Peyer's patch (tissue), 4 donors: Measurements from ENCODE around the gene PIN1. TPM values are rescaled to one million over a fixed set of nuclear protein-coding genes. Genes with fewer than 3 reads are reported as not detected.
"Not testable (repeated sequence)": the region's sequence is repeated elsewhere in the genome, so short reads cannot be mapped to it uniquely, and the experiment has no call there.

ENCODE experiments used
- DNase-seq, 3 donors: peaks; one replicate each; pipeline ENCODE4 v3.0.0-alpha.2; 2017 to 2019
- H3K27ac ChIP-seq, 4 donors: fragments of 200-600 bp; sonication (generic); one replicate each; pipeline ENCODE4 v1.5.1; 2016 to 2019
- H3K27me3 ChIP-seq, 2 donors: fragments of 200-600 bp; sonication (generic); one replicate each; pipeline ENCODE4 v1.5.1; 2019
- H3K36me3 ChIP-seq, 3 donors: fragments of 200-600 bp; sonication (generic); one replicate each; pipeline ENCODE4 v1.5.1; 2016 to 2019
- H3K4me1 ChIP-seq, 4 donors: fragments of 200-600 bp; sonication (generic); one replicate each; pipeline ENCODE4 v1.5.1; 2016 to 2019
- H3K4me3 ChIP-seq, 4 donors: fragments of 200-600 bp; sonication (generic); 1 replicate in 3 of 4; 2 replicates in 1 of 4; pipeline ENCODE4 v1.5.1; 2016 to 2019; ENCODE audit warnings: mild to moderate bottlenecking in 1 of 4
- H3K9me3 ChIP-seq, 4 donors: fragments of 200-600 bp; sonication (generic); one replicate each; pipeline ENCODE4 v1.5.1; 2016 to 2019; ENCODE audit warnings: mild to moderate bottlenecking in 1 of 4
- POLR2A ChIP-seq, 2 donors: fragments of 450-650 bp; IDR thresholded peaks; one replicate each; pipeline ENCODE4 v1.5.1; 2017; ENCODE audit warnings: antibody characterized with exemption in 2 of 2, mild to moderate bottlenecking in 2 of 2, moderate library complexity in 2 of 2
- total RNA-seq, 4 donors: library from RNA; depleted of rRNA; stranded (reverse); fragments of >200 nt; gene quantifications; one replicate each; pipeline ENCODE4 v1.1.0, GENCODE V29; 2016
- TF ChIP-seq, protein P1 (sequence below), 6 experiments: fragments of 450-650 bp in 4 of 6; fragments of 200-600 bp in 2 of 6; sonication (generic) in 1 of 6; IDR thresholded peaks; one replicate each; pipeline ENCODE4 v1.5.1; 2017 to 2019; ENCODE audit warnings: antibody characterized with exemption in 6 of 6, mild to moderate bottlenecking in 3 of 6, moderate library complexity in 1 of 6

Gene PIN1
- total RNA-seq, 4 donors from 2014 or later, result 35.7 to 89.1 (median 61.1) TPM

DNA sequence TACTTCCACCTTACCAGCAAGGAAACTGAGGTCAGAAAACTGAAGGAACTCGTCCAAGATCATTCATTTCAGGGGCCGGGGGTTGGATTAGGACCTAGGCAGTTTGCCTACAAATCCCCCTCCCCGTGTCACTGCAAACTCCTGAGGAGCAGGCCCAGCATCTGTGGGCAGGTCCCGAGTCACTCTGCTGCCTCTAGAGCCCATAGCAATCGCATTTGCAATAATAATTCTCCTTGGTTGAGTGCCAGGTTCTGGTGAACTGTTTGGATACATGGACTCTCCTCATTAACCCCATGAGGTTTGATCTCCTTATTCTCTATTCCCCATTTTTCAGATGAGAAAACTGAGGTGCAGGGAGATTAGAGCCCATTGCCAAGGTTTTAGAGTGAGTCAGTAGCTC lies 903 bp downstream of the PIN1 start:
- no peak for TF ChIP-seq POLR2A (IDR thresholded peaks at IDR 0.05)
- TF ChIP-seq, protein P1, sequence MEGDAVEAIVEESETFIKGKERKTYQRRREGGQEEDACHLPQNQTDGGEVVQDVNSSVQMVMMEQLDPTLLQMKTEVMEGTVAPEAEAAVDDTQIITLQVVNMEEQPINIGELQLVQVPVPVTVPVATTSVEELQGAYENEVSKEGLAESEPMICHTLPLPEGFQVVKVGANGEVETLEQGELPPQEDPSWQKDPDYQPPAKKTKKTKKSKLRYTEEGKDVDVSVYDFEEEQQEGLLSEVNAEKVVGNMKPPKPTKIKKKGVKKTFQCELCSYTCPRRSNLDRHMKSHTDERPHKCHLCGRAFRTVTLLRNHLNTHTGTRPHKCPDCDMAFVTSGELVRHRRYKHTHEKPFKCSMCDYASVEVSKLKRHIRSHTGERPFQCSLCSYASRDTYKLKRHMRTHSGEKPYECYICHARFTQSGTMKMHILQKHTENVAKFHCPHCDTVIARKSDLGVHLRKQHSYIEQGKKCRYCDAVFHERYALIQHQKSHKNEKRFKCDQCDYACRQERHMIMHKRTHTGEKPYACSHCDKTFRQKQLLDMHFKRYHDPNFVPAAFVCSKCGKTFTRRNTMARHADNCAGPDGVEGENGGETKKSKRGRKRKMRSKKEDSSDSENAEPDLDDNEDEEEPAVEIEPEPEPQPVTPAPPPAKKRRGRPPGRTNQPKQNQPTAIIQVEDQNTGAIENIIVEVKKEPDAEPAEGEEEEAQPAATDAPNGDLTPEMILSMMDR (IDR thresholded peaks at IDR 0.05), result no peak
- no peak overlapping the region for H3K27ac ChIP-seq
- no peaks in the 10 kb centered on the region for H3K27me3 ChIP-seq
- peaks cover 0 to 17% (median 7%) of the 10 kb centered on the region in 4 donors for H3K4me1 ChIP-seq
- H3K36me3 ChIP-seq, result peaks cover 0 to 29% (median 0%) of the 10 kb centered on the region in 3 donors
- H3K9me3 ChIP-seq, result no peaks in the 10 kb centered on the region
- H3K4me3 ChIP-seq, result peak overlapping the region; percentile 90 to 100 (median 94)
- no peak for DNase-seq

DNA sequence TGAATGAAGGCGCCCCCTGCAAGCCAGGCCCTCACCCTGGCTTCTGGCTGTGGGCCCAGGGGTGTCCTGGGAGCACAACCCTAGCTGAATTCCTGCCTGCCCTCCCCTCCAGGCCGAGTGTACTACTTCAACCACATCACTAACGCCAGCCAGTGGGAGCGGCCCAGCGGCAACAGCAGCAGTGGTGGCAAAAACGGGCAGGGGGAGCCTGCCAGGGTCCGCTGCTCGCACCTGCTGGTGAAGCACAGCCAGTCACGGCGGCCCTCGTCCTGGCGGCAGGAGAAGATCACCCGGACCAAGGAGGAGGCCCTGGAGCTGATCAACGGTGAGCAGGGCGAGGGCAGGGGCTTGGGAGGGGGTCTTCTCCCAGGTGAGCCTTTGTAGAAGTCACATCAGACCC lies 3.2 kb downstream of the PIN1 start:
- Histone ChIP-seq H3K9me3 (no peaks in the 10 kb centered on the region), H3K4me1 (peaks cover 0 to 17% (median 7%) of the 10 kb centered on the region in 4 donors), H3K27ac (no peak overlapping the region), H3K36me3 (peaks cover 0 to 52% (median 0%) of the 10 kb centered on the region in 3 donors), H3K27me3 (no peaks in the 10 kb centered on the region), H3K4me3 (no peak overlapping the region)
- no peak for DNase-seq
- TF ChIP-seq, protein P1 (IDR thresholded peaks at IDR 0.05), result no peak
- no peak for TF ChIP-seq POLR2A (IDR thresholded peaks at IDR 0.05)

DNA sequence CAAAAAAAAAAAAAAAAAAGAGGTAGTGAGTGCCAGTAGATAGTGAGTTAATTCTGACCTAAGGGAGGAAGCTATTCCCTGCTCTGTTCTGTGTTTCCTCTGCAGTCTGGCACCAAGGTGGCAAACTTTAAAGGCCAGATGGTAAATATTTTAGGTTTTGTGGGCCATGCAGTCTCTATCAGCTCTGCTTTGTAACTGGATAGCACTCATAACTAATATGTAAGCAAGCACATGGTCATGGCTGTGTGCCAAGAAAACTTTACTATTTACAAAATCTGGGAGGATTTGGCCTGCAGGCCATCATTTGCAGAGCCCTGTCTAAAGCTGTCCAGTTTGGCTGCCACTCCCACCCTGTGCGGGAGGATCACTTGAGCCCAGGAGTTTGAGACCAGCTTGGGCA lies 4.3 kb downstream of the PIN1 start:
- Histone ChIP-seq H3K27ac (no peak overlapping the region), H3K36me3 (peaks cover 0 to 62% (median 0%) of the 10 kb centered on the region in 3 donors), H3K9me3 (no peaks in the 10 kb centered on the region), H3K27me3 (no peaks in the 10 kb centered on the region), H3K4me1 (peaks cover 0 to 17% (median 7%) of the 10 kb centered on the region in 4 donors), H3K4me3 (no peak overlapping the region)
- no peak for DNase-seq
- TF ChIP-seq POLR2A (IDR thresholded peaks at IDR 0.05), result no peak
- TF ChIP-seq, protein P1 (IDR thresholded peaks at IDR 0.05), result no peak

DNA sequence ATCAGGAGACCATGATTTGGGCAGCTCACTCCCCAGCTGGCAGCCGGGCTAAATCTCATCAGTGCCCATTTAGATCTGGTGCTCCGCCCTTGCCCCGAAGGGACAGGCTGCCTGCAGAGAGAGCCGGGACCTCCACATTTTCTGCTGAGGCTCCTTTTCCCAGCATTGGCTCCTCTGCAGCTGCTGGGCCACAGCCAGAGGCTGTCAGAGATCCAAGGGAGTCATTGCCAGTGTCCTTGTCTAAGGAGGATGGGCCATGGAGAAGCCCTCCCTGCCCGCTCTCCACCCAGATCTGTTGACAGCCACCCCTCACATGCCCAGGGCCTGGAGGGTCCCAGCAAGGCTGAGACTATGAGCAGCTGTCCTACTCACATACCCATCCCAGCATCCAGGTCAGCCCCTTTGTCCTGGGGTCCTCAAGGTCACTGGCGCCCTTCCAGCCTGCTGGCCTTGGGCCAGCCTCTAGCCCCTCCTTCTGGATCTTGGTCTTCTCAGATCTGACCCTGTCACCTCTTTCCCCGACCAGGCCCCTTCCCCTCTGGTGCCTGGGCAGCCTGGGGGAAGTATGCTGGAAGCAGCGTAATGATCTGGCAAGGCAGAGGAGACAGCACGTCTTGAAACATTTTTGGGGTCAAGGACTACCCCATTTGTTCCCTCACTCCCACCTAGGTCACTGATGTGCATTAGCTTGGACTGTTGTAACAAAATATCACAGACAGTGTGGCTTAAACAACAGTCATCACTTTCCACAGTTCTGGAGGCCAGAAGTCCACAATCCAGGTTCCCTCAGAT lies 7.9 kb downstream of the PIN1 start:
- TF ChIP-seq, protein P1 (IDR thresholded peaks at IDR 0.05), result no peak
- no peak for TF ChIP-seq POLR2A (IDR thresholded peaks at IDR 0.05)
- H3K36me3 ChIP-seq, result peaks cover 0 to 85% (median 0%) of the 10 kb centered on the region in 3 donors
- no peak for DNase-seq
- no peak overlapping the region for H3K4me3 ChIP-seq
- no peak overlapping the region for H3K27ac ChIP-seq
- no peaks in the 10 kb centered on the region for H3K27me3 ChIP-seq
- H3K4me1 ChIP-seq, result no peaks in the 10 kb centered on the region
- no peaks in the 10 kb centered on the region for H3K9me3 ChIP-seq

DNA sequence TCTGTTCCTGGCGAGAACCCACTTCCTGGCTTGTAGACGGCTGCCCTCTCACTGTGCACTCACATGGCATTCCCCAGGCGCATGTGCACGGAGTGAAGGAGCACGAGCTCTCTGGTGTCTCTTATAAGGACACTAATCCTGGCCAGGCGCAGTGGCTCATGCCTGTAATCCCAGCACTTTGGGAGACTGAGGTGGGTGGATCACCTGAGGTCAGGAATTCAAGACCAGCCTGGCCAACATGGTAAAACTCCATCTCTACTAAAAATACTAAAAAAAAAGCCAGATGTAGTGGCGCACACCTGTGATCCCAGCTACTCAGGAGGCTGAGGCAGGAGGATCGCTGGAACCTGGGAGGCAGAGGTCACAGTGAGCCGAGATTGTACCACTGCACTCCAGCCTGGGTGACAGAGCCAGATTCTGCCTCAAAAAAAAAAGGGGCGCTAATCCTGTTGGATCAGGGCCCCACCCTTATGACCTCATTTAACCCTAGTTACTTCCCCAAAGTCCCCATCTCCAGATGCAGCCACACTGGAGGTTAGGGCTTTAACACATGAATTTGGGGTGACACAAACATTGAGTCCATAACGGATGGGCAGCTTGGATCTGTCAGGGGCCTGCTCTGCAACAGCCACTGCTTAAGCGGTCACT lies 8.6 kb downstream of the PIN1 start:
- not testable (repeated sequence) for H3K27ac ChIP-seq, H3K4me1 ChIP-seq, H3K27me3 ChIP-seq, H3K4me3 ChIP-seq, DNase-seq, H3K9me3 ChIP-seq
- peaks cover 0 to 85% (median 0%) of the 10 kb centered on the region in 3 donors for H3K36me3 ChIP-seq

DNA sequence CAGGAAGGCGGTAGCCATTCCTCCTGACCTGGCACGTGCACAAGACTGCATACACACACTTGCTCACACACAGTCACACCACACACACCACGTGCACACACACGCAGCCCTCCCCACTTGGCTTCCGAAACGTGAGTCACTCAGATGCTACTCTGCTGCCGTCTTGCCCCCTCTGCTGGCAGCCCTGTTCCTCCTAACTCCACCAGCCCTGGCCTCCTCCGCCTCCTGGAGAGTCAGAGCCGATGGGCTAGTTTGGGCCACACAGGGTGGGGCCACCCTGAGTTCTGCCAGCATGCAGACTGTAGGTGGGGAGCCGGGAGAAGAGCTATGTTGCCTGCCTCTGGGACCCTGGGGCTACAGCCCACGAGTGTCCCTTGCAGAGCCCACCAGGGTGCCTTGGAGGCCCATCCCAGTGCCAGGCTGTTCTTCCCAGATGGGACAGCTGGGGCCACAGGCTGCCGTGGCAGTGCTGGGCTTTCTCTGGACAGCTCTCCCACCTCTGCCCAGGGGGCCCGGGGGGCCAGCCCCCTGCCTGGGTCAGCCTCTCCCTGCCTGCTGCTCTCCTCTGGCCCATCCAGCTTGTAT lies 12.1 kb downstream of the PIN1 start:
- no peak for TF ChIP-seq POLR2A (IDR thresholded peaks at IDR 0.05)
- TF ChIP-seq, protein P1 (IDR thresholded peaks at IDR 0.05), result peak in 1 of 6 experiments; percentile 21
- no peak overlapping the region for H3K27ac ChIP-seq

More for the DNA sequence above, 12.1 kb downstream of the PIN1 start:
- Histone ChIP-seq H3K27me3 (no peaks in the 10 kb centered on the region), H3K4me1 (no peaks in the 10 kb centered on the region), H3K9me3 (no peaks in the 10 kb centered on the region), H3K4me3 (no peak overlapping the region), H3K36me3 (peaks cover 0 to 65% (median 0%) of the 10 kb centered on the region in 3 donors)
- peak in 1 of 3 donors; percentile 51 for DNase-seq
